H9 (cell line): ENCODE data around the gene TUSC7. TPM values are rescaled to one million over a fixed set of nuclear protein-coding genes. Genes with fewer than 3 reads are reported as not detected.

Source experiments
- DNase-seq: peaks from one replicate; pipeline ENCODE4 v3.0.0-alpha.2; 2017
- H2AFZ ChIP-seq: one replicate; pipeline ENCODE4 v1.6.1; 2013; ENCODE audit warnings: mild to moderate bottlenecking, low read length, control low read depth, moderate library complexity
- H2AK5ac ChIP-seq: 2 replicates; pipeline ENCODE4 v1.6.1; 2013; ENCODE audit warnings: low read length, control low read depth, mixed read lengths; ENCODE audit not compliant: insufficient read length
- H2BK120ac ChIP-seq: one replicate; pipeline ENCODE4 v1.6.1; 2013; ENCODE audit warnings: low read depth, mild to moderate bottlenecking, low read length, control low read depth, inconsistent platforms; ENCODE audit not compliant: poor library complexity, severe bottlenecking
- H2BK12ac ChIP-seq: 2 replicates; pipeline ENCODE4 v1.6.1; 2013; ENCODE audit warnings: low read length, control low read depth, mixed read lengths, low read depth; ENCODE audit not compliant: insufficient read length
- H2BK15ac ChIP-seq: 2 replicates; pipeline ENCODE4 v1.6.1; 2013; ENCODE audit warnings: low read depth, low read length, control low read depth
- H2BK20ac ChIP-seq: one replicate; pipeline ENCODE4 v1.6.1; 2013; ENCODE audit warnings: low read depth, mild to moderate bottlenecking, low read length, control low read depth, inconsistent platforms; ENCODE audit not compliant: poor library complexity, severe bottlenecking
- H2BK5ac ChIP-seq: 2 replicates; pipeline ENCODE4 v1.6.1; 2013; ENCODE audit warnings: low read length, control low read depth, mixed read lengths; ENCODE audit not compliant: insufficient read length
- H3K14ac ChIP-seq: 2 replicates; pipeline ENCODE4 v1.6.1; 2013; ENCODE audit warnings: low read length, control low read depth; ENCODE audit not compliant: insufficient read depth
- H3K18ac ChIP-seq: 2 replicates; pipeline ENCODE4 v1.6.1; 2013; ENCODE audit warnings: low read depth, mild to moderate bottlenecking, mixed read lengths, low read length, control low read depth; ENCODE audit not compliant: insufficient read length
- H3K23ac ChIP-seq: 2 replicates; pipeline ENCODE4 v1.6.1; 2013; ENCODE audit warnings: low read length, control low read depth, mixed read lengths, low read depth; ENCODE audit not compliant: insufficient read length
- H3K23me2 ChIP-seq: 2 replicates; pipeline ENCODE4 v1.6.1; 2013; ENCODE audit warnings: low read depth, mild to moderate bottlenecking, mixed read lengths, low read length, control low read depth; ENCODE audit not compliant: insufficient read length, poor library complexity, severe bottlenecking
- H3K27ac ChIP-seq: 2 replicates; pipeline ENCODE4 v1.5.1; 2013; ENCODE audit warnings: low read length, control low read depth, mixed read lengths, low read depth; ENCODE audit not compliant: insufficient read length
- H3K27me3 ChIP-seq: 2 replicates; pipeline ENCODE4 v1.6.1; 2013; ENCODE audit warnings: low read length, control low read depth, inconsistent platforms; ENCODE audit not compliant: insufficient read depth
- H3K4ac ChIP-seq: 2 replicates; pipeline ENCODE4 v1.6.1; 2013; ENCODE audit warnings: low read depth, mild to moderate bottlenecking, control low read depth, inconsistent platforms, low read length, moderate library complexity
- H3K4me1 ChIP-seq: 2 replicates; pipeline ENCODE4 v1.6.1; 2013; ENCODE audit warnings: low read length, control low read depth, inconsistent platforms; ENCODE audit not compliant: insufficient read depth
- H3K4me2 ChIP-seq: 2 replicates; pipeline ENCODE4 v1.6.1; 2013; ENCODE audit warnings: low read length, control low read depth, mixed read lengths; ENCODE audit not compliant: insufficient read length, insufficient read depth
- H3K56ac ChIP-seq: 2 replicates; pipeline ENCODE4 v1.6.1; 2013; ENCODE audit warnings: low read depth, mild to moderate bottlenecking, mixed read lengths, low read length, control low read depth; ENCODE audit not compliant: insufficient read length
- H3K79me1 ChIP-seq: 2 replicates; pipeline ENCODE4 v1.6.1; 2013; ENCODE audit warnings: low read depth, mild to moderate bottlenecking, moderate library complexity, low read length, control low read depth, inconsistent platforms; ENCODE audit not compliant: insufficient read depth, poor library complexity, severe bottlenecking
- H3K79me2 ChIP-seq: 2 replicates; pipeline ENCODE4 v1.6.1; 2013; ENCODE audit warnings: low read length, control low read depth, inconsistent platforms; ENCODE audit not compliant: insufficient read depth
- H3K9ac ChIP-seq: 2 replicates; pipeline ENCODE4 v1.6.1; 2013; ENCODE audit warnings: low read length, control low read depth, mixed read lengths; ENCODE audit not compliant: insufficient read length; ENCODE audit errors: extremely low read depth
- H3K9me3 ChIP-seq: one replicate; pipeline ENCODE4 v1.6.1; 2013; ENCODE audit warnings: low read depth, low read length, inconsistent platforms; ENCODE audit not compliant: control insufficient read depth
- H3T11ph ChIP-seq: one replicate; pipeline ENCODE4 v1.6.1; 2013; ENCODE audit warnings: mild to moderate bottlenecking, low read length, control low read depth, inconsistent platforms
- H4K20me1 ChIP-seq: one replicate; pipeline ENCODE4 v1.6.1; 2013; ENCODE audit not compliant: control insufficient read depth, insufficient read length, insufficient read depth
- H4K5ac ChIP-seq: 2 replicates; pipeline ENCODE4 v1.6.1; 2013; ENCODE audit warnings: low read depth, mild to moderate bottlenecking, mixed read lengths, low read length, control low read depth; ENCODE audit not compliant: insufficient read length
- H4K8ac ChIP-seq: replicated peaks from 2 replicates; pipeline ENCODE4 v1.6.1; 2013; ENCODE audit warnings: low read length, control low read depth, mixed read lengths, low read depth; ENCODE audit not compliant: insufficient read length
- H4K91ac ChIP-seq: 2 replicates; pipeline ENCODE4 v1.6.1; 2013; ENCODE audit warnings: low read depth, mild to moderate bottlenecking, moderate library complexity, mixed read lengths, low read length, control low read depth; ENCODE audit not compliant: insufficient read length
- H3K27ac Mint-ChIP-seq, 3 experiments: 2 replicates in 2 of 3; 3 replicates in 1 of 3; pipeline ENCODE4 v1.8.0; 2020 to 2021; ENCODE audit warnings: mixed read lengths in 3 of 3, mild to moderate bottlenecking in 1 of 3, moderate library complexity in 1 of 3
- H3K27me3 Mint-ChIP-seq: 2 replicates; pipeline ENCODE4 v1.8.0; 2021; ENCODE audit warnings: low read depth, mild to moderate bottlenecking, moderate library complexity, mixed read lengths
- H3K36me3 Mint-ChIP-seq, 3 experiments: 2 replicates in 2 of 3; 3 replicates in 1 of 3; pipeline ENCODE4 v1.8.0; 2020 to 2021; ENCODE audit warnings: low read depth in 3 of 3, mixed read lengths in 3 of 3; ENCODE audit not compliant: insufficient read depth in 1 of 3
- H3K4me1 Mint-ChIP-seq, 2 experiments: 2 replicates each; pipeline ENCODE4 v1.8.0; 2020; ENCODE audit warnings: mixed read lengths in 2 of 2
- H3K4me3 Mint-ChIP-seq, 2 experiments: 2 replicates in 1 of 2; 3 replicates in 1 of 2; pipeline ENCODE4 v1.8.0; 2020 to 2021; ENCODE audit warnings: mild to moderate bottlenecking in 2 of 2, mixed read lengths in 2 of 2, moderate library complexity in 1 of 2
- H3K9me3 Mint-ChIP-seq, 2 experiments: 2 replicates in 1 of 2; 3 replicates in 1 of 2; pipeline ENCODE4 v1.8.0; 2020; ENCODE audit warnings: mild to moderate bottlenecking in 2 of 2, mixed read lengths in 2 of 2, moderate library complexity in 1 of 2
- WGBS: extraction: QIAGEN DNeasy Blood & Tissue Kit; methylation state at CpG from one replicate; pipeline ENCODE4 v1.1.7; 2013; ENCODE audit warnings: missing lambda C conversion rate, low lambda C conversion rate, mixed read lengths; ENCODE audit not compliant: insufficient read length; ENCODE audit errors: extremely low coverage; 5-methylcytosine and 5-hydroxymethylcytosine counted together
- total RNA-seq: library from RNA; stranded (reverse); gene quantifications from 2 replicates; pipeline ENCODE4 v1.2.1, GENCODE V29; 2021
- TF ChIP-seq, protein P1 (sequence below): fragments of 200-600 bp; sonication (generic); conservative IDR thresholded peaks from 3 replicates; pipeline ENCODE4 v1.8.0; 2021; ENCODE audit warnings: antibody characterized with exemption, mild to moderate bottlenecking

TUSC7 gene
- total RNA-seq, 1 experiment from 2014 or later = not detected

GRCh38 chr3:116671151-116671550 lies 38.4 kb upstream of the TUSC7 start:
- no peak overlapping the region for H2BK120ac ChIP-seq
- H3K56ac ChIP-seq = no peak overlapping the region
- no peak overlapping the region for H3K4ac ChIP-seq
- no peak overlapping the region for H2AFZ ChIP-seq
- H3K4me2 ChIP-seq = no peak overlapping the region
- H3K4me3 Mint-ChIP-seq = no peak overlapping the region
- TF ChIP-seq, protein P1, sequence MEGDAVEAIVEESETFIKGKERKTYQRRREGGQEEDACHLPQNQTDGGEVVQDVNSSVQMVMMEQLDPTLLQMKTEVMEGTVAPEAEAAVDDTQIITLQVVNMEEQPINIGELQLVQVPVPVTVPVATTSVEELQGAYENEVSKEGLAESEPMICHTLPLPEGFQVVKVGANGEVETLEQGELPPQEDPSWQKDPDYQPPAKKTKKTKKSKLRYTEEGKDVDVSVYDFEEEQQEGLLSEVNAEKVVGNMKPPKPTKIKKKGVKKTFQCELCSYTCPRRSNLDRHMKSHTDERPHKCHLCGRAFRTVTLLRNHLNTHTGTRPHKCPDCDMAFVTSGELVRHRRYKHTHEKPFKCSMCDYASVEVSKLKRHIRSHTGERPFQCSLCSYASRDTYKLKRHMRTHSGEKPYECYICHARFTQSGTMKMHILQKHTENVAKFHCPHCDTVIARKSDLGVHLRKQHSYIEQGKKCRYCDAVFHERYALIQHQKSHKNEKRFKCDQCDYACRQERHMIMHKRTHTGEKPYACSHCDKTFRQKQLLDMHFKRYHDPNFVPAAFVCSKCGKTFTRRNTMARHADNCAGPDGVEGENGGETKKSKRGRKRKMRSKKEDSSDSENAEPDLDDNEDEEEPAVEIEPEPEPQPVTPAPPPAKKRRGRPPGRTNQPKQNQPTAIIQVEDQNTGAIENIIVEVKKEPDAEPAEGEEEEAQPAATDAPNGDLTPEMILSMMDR = no peak
- H2BK20ac ChIP-seq = no peak overlapping the region
- no peak overlapping the region for H4K8ac ChIP-seq
- H3K9me3 Mint-ChIP-seq = no peaks in the 10 kb centered on the region
- no peaks in the 10 kb centered on the region for H3K23me2 ChIP-seq
- H3K79me2 ChIP-seq = no peaks in the 10 kb centered on the region
- WGBS = no CpG with 5 or more reads among the region's 1 CpG
- no peaks in the 10 kb centered on the region for H3K79me1 ChIP-seq
- H4K5ac ChIP-seq = no peak overlapping the region
- no peak overlapping the region for H3K18ac ChIP-seq
- no peak overlapping the region for H3K27ac Mint-ChIP-seq
- no peak overlapping the region for H3K14ac ChIP-seq
- no peaks in the 10 kb centered on the region for H3K9me3 ChIP-seq
- no peak overlapping the region for H2BK5ac ChIP-seq
- H2BK15ac ChIP-seq = no peak overlapping the region
- H3K4me1 Mint-ChIP-seq = peaks cover 14 to 19% of the 10 kb centered on the region in 2 experiments
- no peak overlapping the region for H3T11ph ChIP-seq
- no peaks in the 10 kb centered on the region for H3K36me3 Mint-ChIP-seq
- no peaks in the 10 kb centered on the region for H3K4me1 ChIP-seq
- H3K27ac ChIP-seq = no peak overlapping the region
- H4K91ac ChIP-seq = no peak overlapping the region
- no peak for DNase-seq
- H3K27me3 ChIP-seq = no peaks in the 10 kb centered on the region
- H2AK5ac ChIP-seq = no peak overlapping the region
- H3K9ac ChIP-seq = no peak overlapping the region
- H3K23ac ChIP-seq = no peak overlapping the region
- no peak overlapping the region for H2BK12ac ChIP-seq
- H4K20me1 ChIP-seq = no peaks in the 10 kb centered on the region
- H3K27me3 Mint-ChIP-seq = no peaks in the 10 kb centered on the region
